ENCODE measurements around the gene LINC00632.

The LINC00632 gene

GRCh38 chrX:140709421-140709846 lies at the start of gene LINC00632:
LINC00632 (plus strand) TSS chrX:140709759.
- peak; percentile 27 for DNase-seq (ENCODE audit: low read depth)

- peak; percentile 44 for DNase-seq (ENCODE audit: low read depth)
These were observed 47.9 kb upstream of the LINC00632 start for GRCh38 chrX:140661643-140662042.

GRCh38 chrX:140664939-140665338 lies 44.6 kb upstream of the LINC00632 start:
- peak; percentile 51 for DNase-seq (ENCODE audit: low read depth)

- no peak for DNase-seq (ENCODE audit: low read depth)
These were observed 36.5 kb upstream of the LINC00632 start for GRCh38 chrX:140672840-140673731.

DNA sequence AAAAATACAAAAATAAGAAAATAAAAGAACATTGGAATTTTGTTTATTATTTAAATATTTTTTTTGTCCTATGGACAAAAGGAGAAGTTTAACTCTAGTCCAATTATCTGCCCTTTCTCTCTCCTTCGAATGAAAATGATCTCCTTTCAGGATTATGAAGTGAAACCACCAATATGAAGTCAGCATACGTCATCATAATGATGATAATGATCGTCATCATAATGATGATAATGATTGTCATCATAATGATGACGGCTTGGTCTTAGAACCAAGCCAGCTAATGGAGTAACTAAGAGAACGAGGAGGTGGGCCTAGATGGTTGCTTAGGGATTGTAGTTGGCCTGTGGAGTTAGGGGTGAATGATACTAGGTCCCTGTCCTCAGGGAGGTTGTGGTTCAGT lies 21.9 kb upstream of the LINC00632 start:
- DNase-seq (ENCODE audit: low read depth): no peak

GRCh38 chrX:140691596-140691995 lies 18.0 kb upstream of the LINC00632 start:
- peak; percentile 64 for DNase-seq (ENCODE audit: low read depth)

- DNase-seq (ENCODE audit: low read depth): peak; percentile 28
These were observed 11.9 kb upstream of the LINC00632 start for GRCh38 chrX:140697618-140698017.

- DNase-seq (ENCODE audit: low read depth): peak; percentile 66
These were observed 8.1 kb upstream of the LINC00632 start for GRCh38 chrX:140701480-140701879.

DNA sequence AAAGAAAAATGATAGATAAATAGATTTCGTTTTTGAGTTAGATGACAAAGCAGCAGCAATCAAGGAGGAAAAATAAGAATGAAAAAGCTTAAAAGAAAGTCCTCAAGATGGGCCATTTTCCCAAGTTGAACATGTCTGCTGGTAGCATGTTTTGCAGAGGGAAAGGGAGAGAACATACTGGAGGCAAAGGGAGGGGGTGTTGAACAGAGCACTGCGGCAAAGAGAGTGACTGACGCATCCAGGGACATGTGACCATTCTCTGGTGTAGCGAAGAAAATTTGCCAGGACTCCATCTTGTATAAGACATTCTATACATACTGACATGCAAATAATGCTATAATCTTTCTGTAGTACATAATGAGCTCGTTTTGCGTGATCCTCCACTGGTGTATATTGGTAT lies 1.2 kb downstream of the LINC00632 start:
- DNase-seq (ENCODE audit: low read depth): peak; percentile 72

DNA sequence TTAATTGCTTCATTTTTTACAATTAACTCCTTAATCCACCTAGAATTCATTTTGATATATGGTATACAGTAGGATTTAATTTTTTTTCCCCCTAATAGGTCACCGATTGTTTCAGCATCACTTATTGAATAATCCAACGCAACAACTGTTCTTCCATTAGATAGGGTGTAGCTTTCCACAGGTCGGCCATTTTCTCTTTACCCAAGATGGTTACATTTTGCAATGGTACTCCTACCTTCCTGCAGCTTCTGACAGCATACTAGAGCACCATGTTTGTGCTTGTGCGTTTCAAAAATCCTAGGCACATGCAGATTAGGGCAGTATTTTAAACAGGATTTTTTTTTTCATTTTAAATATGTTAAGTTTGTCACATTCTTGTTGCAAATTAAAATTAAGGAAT lies 2.3 kb downstream of the LINC00632 start:
- DNase-seq (ENCODE audit: low read depth): no peak

DNA sequence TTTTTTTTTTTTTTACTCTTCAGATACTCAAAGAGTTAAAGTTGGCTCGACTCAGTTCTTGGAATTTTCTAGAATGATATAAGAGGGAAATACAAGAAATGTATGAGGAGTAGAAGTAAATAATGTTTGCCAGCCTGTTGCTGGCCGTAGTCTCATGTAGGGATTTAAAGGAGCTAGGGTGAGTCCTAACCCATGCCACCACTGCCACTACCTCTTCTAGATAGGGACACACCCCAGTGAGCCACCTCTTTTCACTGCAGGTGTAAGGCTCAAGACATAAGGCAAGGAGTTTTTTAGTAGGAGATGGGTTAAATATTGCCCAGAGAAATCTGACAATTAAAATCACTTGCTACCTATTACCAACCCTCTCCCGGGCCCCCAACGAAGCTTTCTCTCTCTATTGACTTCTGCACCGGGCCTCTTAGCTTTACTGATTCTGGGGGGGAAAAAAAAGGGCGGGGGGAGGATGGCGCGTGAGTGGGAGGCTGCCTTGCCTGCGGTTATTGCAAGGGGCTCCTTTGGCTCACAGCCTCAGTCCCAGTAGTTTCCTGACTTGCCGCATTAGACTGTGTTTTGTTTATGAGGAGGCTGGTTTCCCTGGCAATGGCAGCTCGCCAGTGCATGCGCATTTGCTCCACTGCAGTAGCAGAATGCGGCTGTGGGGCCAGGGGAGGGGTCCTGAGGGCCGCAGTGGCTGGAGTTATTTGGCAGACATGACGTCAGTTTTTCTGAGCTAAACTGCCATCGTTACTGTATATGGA lies 3.0 kb downstream of the LINC00632 start:
- peak; percentile 72 for DNase-seq (ENCODE audit: low read depth)

GRCh38 chrX:140713174-140713539 lies 3.6 kb downstream of the LINC00632 start:
- DNase-seq (ENCODE audit: low read depth): peak; percentile 49

- DNase-seq (ENCODE audit: low read depth): peak; percentile 70
These were observed 6.2 kb downstream of the LINC00632 start for GRCh38 chrX:140715787-140716186.

GRCh38 chrX:140723121-140723715 lies 13.7 kb downstream of the LINC00632 start:
- DNase-seq (ENCODE audit: low read depth): no peak

GRCh38 chrX:140724309-140724708 lies 14.8 kb downstream of the LINC00632 start:
- DNase-seq (ENCODE audit: low read depth): no peak

- no peak for DNase-seq (ENCODE audit: low read depth)
These were observed 15.2 kb downstream of the LINC00632 start for GRCh38 chrX:140724736-140725135.

DNA sequence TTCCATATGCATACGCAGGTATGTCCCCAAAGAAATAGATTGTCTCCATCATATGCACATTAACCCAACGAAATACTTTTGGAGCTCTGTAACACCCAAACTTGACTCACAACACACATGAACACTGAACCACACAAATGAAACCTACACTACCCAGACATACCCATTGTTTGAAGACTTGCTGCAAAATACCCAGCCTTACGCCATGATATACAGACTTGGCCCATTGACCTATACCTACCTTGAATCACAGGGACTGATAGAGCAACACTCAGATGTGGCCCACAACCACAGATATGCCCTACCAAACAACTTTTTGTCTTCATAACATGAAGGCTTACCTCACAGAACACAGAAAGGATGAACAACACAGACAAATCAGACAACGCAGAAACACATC lies 15.9 kb downstream of the LINC00632 start:
- no peak for DNase-seq (ENCODE audit: low read depth)

- DNase-seq (ENCODE audit: low read depth): peak; percentile 64
These were observed 24.3 kb downstream of the LINC00632 start for GRCh38 chrX:140733766-140734342.

GRCh38 chrX:140744085-140744484 lies 34.5 kb downstream of the LINC00632 start:
- peak; percentile 62 for DNase-seq (ENCODE audit: low read depth)

GRCh38 chrX:140756941-140757340 lies 47.4 kb downstream of the LINC00632 start:
- no peak for DNase-seq (ENCODE audit: low read depth)

DNA sequence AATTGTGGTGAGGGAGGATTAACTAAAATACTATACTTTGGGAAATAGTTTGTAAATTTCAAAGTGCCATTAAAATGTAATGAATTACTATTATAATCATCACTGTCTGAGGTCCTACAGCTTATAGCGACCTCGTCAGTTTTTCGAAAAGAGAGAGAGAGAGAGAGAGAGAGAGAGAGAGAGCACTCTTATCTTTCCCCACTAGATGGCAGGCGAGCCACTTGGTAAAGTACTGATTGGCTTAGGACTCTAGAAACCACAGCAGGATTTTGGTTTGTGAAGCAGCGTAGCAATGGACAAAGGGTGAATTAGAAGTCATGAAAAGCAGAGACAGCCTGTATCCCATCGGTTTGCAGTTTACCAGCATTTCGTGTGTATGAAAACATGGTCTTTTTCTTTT lies 52.5 kb downstream of the LINC00632 start:
- DNase-seq (ENCODE audit: low read depth): peak; percentile 63

DNA sequence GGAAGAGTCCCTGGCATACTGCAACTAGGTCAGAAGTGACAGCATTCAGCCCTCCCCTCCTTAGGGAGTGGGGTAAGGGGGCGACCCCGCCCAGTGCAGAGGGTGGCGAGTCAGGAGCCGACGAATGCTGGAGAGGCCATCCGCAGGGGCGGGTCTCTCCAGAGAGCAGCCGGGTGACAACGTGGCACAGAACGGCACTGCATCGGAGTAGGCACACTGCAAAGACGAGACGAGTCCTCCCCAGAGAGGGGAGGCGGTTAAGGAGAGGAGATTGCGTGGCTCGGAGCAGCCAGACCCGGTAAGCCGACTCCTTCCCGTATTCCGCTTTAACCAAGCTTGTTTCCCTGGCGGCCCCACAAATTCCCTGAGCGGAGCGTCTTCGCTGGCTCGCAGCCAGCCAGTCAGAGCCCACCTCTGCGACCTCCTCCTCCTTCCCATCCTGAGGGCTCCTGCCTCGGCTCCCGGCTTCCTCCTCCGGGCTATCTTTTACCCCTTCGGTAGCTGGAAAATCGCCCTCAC lies 54.9 kb downstream of the LINC00632 start:
- peak; percentile 55 for DNase-seq (ENCODE audit: low read depth)

All from ELR (cell line).